Measurements from ENCODE around the gene ITGAX. TPM values are rescaled to one million over a fixed set of nuclear protein-coding genes. Genes with fewer than 3 reads are reported as not detected.

Gene ITGAX
- total RNA-seq, 1 experiment from 2014 or later, result 1.9 TPM

- intact Hi-C loops (cut with micrococcal nuclease), result no loop called here
- Histone ChIP-seq H2AFZ (ENCODE audit: low read depth, low read length, poor library complexity, severe bottlenecking) (no peak overlapping the region), H3K9ac (ENCODE audit: low read length) (no peak overlapping the region), H3K4me1 (ENCODE audit: control insufficient read depth in 1 of 2, insufficient read depth in 2 of 2, low read length in 2 of 2) (peaks cover 10 to 13% of the 10 kb centered on the region in 2 experiments; a peak in 3 of 4 replicates), H3K4me3 (replicated peaks in 1 of 2; ENCODE audit: low read depth in 1 of 2, low read length in 2 of 2) (no peak overlapping the region), H3K9me3 (ENCODE audit: control insufficient read depth in 1 of 2, insufficient read depth in 1 of 2, low read depth in 1 of 2, low read length in 2 of 2) (no peaks in the 10 kb centered on the region), H3K36me3 (ENCODE audit: control insufficient read depth in 1 of 2, insufficient read depth in 2 of 2, low read length in 2 of 2) (no peaks in the 10 kb centered on the region), H3K27me3 (ENCODE audit: insufficient read depth, low read length) (no peaks in the 10 kb centered on the region), H3K4me2 (ENCODE audit: low read length) (no peak overlapping the region), H3K79me2 (ENCODE audit: insufficient read depth, low read length) (no peaks in the 10 kb centered on the region), H3K9me2 (ENCODE audit: insufficient read depth) (no peaks in the 10 kb centered on the region), H3K27ac (ENCODE audit: low read depth, low read length) (no peak overlapping the region), H4K20me1 (ENCODE audit: insufficient read depth) (no peaks in the 10 kb centered on the region)
- no TSS peak for BruUV-seq (replicated peaks)
- no peak for ATAC-seq
- ChIA-PET RAD21 (ENCODE audit: low non-redundant PET in 1 of 2, low total read pairs in 2 of 2, uncharacterized antibody in 2 of 2, unreplicated experiment in 2 of 2) (no interaction called here), POLR2A (no interaction called here), CTCF (no interaction called here)
- TF ChIP-seq SP1 (IDR thresholded peaks at IDR 0.05; ENCODE audit: low read depth) (no peak), ELF1 (IDR thresholded peaks at IDR 0.05; ENCODE audit: borderline replicate concordance, low read depth) (no peak), REST (IDR thresholded peaks at IDR 0.05; ENCODE audit: low read depth) (no peak), ZBTB33 (IDR thresholded peaks at IDR 0.05; ENCODE audit: extremely low read depth, insufficient replicate concordance, low read length) (no peak), ATF3 (IDR thresholded peaks at IDR 0.05) (no peak), RAD21 (IDR thresholded peaks at IDR 0.05; ENCODE audit: low read depth) (no peak), CBX3 (IDR thresholded peaks at IDR 0.05; ENCODE audit: low read depth) (no peak), SRF (IDR thresholded peaks at IDR 0.05; ENCODE audit: low read depth) (no peak)
- no peak for DNase-seq (ENCODE audit: low read depth, low spot score)
Observed at GRCh38 chr16:31350275-31351005, 4.5 kb upstream of the ITGAX start.
